K562 (cell line): ENCODE data around the gene PLOD1. TPM values are rescaled to one million over a fixed set of nuclear protein-coding genes. Genes with fewer than 3 reads are reported as not detected.

Experiments
- ATAC-seq: fragments of 200-7000 bp; cut with Tn5 transposase; 3 replicates; pipeline ENCODE4 v1.9.1; 2020; ENCODE audit warnings: moderate library complexity
- BruUV-seq: library from RNA; stranded (reverse); fragments of 400-500 nt; replicated peaks from 2 replicates; lab custom pipeline; 2021; lab: Mats Ljungman, UMichigan
- CTCF ChIA-PET: fragments of 300-600 bp; formaldehyde crosslinking; extraction: SDS; loops from one replicate; lab custom pipeline; 2021; ENCODE audit warnings: low intra/inter-chr PET ratio; lab: Yijun Ruan, JAX
- POLR2A ChIA-PET: fragments of 300-600, 350-650 bp; sonication (Branson Sonifier 250); formaldehyde crosslinking; extraction: SDS; loops from one replicate; lab custom pipeline; 2021; ENCODE audit warnings: antibody characterized with exemption, inconsistent platforms; lab: Yijun Ruan, JAX
- DNase-seq, 4 experiments: peaks; one replicate each; pipeline versions ENCODE4 v3.0.0 to v3.0.0-alpha.2; 2011 to 2018; ENCODE audit warnings: low spot score in 3 of 4, mixed read lengths in 3 of 4; ENCODE audit errors: extremely low read depth in 1 of 4
- FAIRE-seq: peaks from 2 replicates; lab custom pipeline; 2011; peaks lifted over from hg19 to GRCh38; lab: Jason Lieb, UNC
- H2AFZ ChIP-seq: 2 replicates; pipeline ENCODE4 v1.6.0; 2011; ENCODE audit warnings: low read depth, low read length, control low read depth, inconsistent platforms
- H3K27ac ChIP-seq: fragments of 200-600 bp; 3 replicates; pipeline ENCODE4 v1.8.0; 2011; ENCODE audit warnings: low read depth, mild to moderate bottlenecking, control low read depth, inconsistent platforms, low read length, moderate library complexity, mixed read lengths; ENCODE audit errors: extremely low read depth
- H3K27me3 ChIP-seq, 2 experiments: fragments of 300-600 bp in 1 of 2; 2 replicates in 1 of 2; 3 replicates in 1 of 2; pipeline versions ENCODE4 v1.6.0 to v1.8.0; 2011; ENCODE audit warnings: inconsistent platforms in 2 of 2, low read length in 2 of 2, mild to moderate bottlenecking in 1 of 2, mixed read lengths in 1 of 2, moderate library complexity in 1 of 2; ENCODE audit not compliant: control insufficient read depth in 2 of 2, insufficient read depth in 2 of 2
- H3K36me3 ChIP-seq: fragments of 300-600 bp; 3 replicates; pipeline ENCODE4 v1.8.0; 2011; ENCODE audit warnings: mild to moderate bottlenecking, low read length, inconsistent platforms; ENCODE audit not compliant: control insufficient read depth, insufficient read depth
- H3K4me1 ChIP-seq, 2 experiments: fragments of 200-600 bp in 1 of 2; replicated peaks in 1 of 2; 2 replicates in 1 of 2; 3 replicates in 1 of 2; pipeline versions ENCODE4 v1.5.1 to v1.8.0; 2011; ENCODE audit warnings: inconsistent platforms in 2 of 2, low read length in 2 of 2, mild to moderate bottlenecking in 1 of 2, mixed read lengths in 1 of 2, moderate library complexity in 1 of 2; ENCODE audit not compliant: control insufficient read depth in 2 of 2, insufficient read depth in 2 of 2
- H3K4me2 ChIP-seq: 2 replicates; pipeline ENCODE4 v1.6.1; 2011; ENCODE audit warnings: low read length, control low read depth, inconsistent platforms, mixed read lengths; ENCODE audit not compliant: insufficient read depth
- H3K4me3 ChIP-seq: fragments of 200-600 bp; sonication (generic), shearing (Covaris generic); 2 replicates; pipeline ENCODE4 v1.5.1; 2016; ENCODE audit warnings: control low read depth, inconsistent platforms
- H3K79me2 ChIP-seq: fragments of 200-600 bp; 3 replicates; pipeline ENCODE4 v1.8.0; 2011; ENCODE audit warnings: low read length, inconsistent platforms; ENCODE audit not compliant: control insufficient read depth, insufficient read depth
- H3K9ac ChIP-seq, 2 experiments: 2 replicates each; pipeline versions ENCODE4 v1.6.0 to v1.6.1; 2011; ENCODE audit warnings: low read depth in 2 of 2, low read length in 2 of 2, control low read depth in 1 of 2, inconsistent platforms in 1 of 2, mild to moderate bottlenecking in 1 of 2, mixed read lengths in 1 of 2; ENCODE audit not compliant: insufficient read depth in 1 of 2
- H3K9me1 ChIP-seq: one replicate; pipeline ENCODE4 v1.6.0; 2011; ENCODE audit warnings: inconsistent platforms, mild to moderate bottlenecking, low read length, moderate library complexity; ENCODE audit not compliant: control insufficient read depth, insufficient read depth
- H3K9me3 ChIP-seq: replicated peaks from 2 replicates; pipeline ENCODE4 v1.5.1; 2011; ENCODE audit warnings: low read depth, low read length, inconsistent platforms; ENCODE audit not compliant: control insufficient read depth, insufficient read depth
- H4K20me1 ChIP-seq: replicated peaks from 2 replicates; pipeline ENCODE4 v1.6.1; 2011; ENCODE audit warnings: low read length, inconsistent platforms, mixed read lengths; ENCODE audit not compliant: control insufficient read depth, insufficient read depth
- CTCF ChIP-seq, 3 experiments: IDR thresholded peaks in 2 of 3; conservative IDR thresholded peaks in 1 of 3; 2 replicates each; pipeline ENCODE4 v1.5.1; 2011 to 2012; ENCODE audit warnings: low read length in 3 of 3, mild to moderate bottlenecking in 3 of 3, control low read depth in 2 of 3, improper control_type of control experiment in 1 of 3, inconsistent platforms in 1 of 3, low read depth in 1 of 3, mixed read lengths in 1 of 3, moderate library complexity in 1 of 3; ENCODE audit not compliant: insufficient read depth in 2 of 3
- POLR2AphosphoS5 ChIP-seq: IDR thresholded peaks from 2 replicates; pipeline ENCODE4 v1.6.1; 2011; ENCODE audit warnings: mild to moderate bottlenecking, low read depth, low read length, moderate library complexity; ENCODE audit not compliant: control insufficient read depth, insufficient read depth
- RAD51 ChIP-seq: fragments of 450-650 bp; IDR thresholded peaks from 2 replicates; pipeline ENCODE4 v1.7.1; 2016; ENCODE audit warnings: low read depth, mild to moderate bottlenecking, borderline replicate concordance
- WGBS: fragments of 100-300 bp; shearing (Covaris generic); methylation state at CpG from one replicate; pipeline ENCODE4 v1.1.6; 2016; ENCODE audit warnings: low coverage, mixed read lengths; ENCODE audit not compliant: insufficient coverage; ENCODE audit errors: missing lambda C conversion rate; 5-methylcytosine and 5-hydroxymethylcytosine counted together
- in situ Hi-C: fragments of 300-500 bp; cut with MboI; formaldehyde crosslinking; loops from 4 replicates; pipeline ENCODE4 v1.15.0; 2018; ENCODE audit warnings: inconsistent platforms, mixed read lengths
- intact Hi-C: fragments of 100-400 bp; cut with micrococcal nuclease; formaldehyde crosslinking; loops from 2 replicates; pipeline ENCODE4 v1.14.2; 2022
- polyA plus RNA-seq, 8 experiments: library from polyadenylated mRNA; depleted of rRNA in 4 of 8; stranded (reverse) in 5 of 8; unstranded in 3 of 8; fragments of >200 nt; fragmentation: Nextera tagmentation in 2 of 8; fragmentation: Illumina TruSeq in 1 of 8; extraction: Ambion mirVana in 2 of 8; extraction: Trizol in 1 of 8; gene quantifications; 2 replicates each; pipeline versions ENCODE4 v1.2.1 to v1.2.3, GENCODE V29; 2011 to 2014; ENCODE audit warnings: inconsistent platforms in 1 of 8, missing spikeins in 1 of 8
- total RNA-seq, 7 experiments: library from RNA; depleted of rRNA in 6 of 7; stranded (reverse); fragments of >200 nt in 6 of 7; fragmentation: Illumina TruSeq in 2 of 7; extraction: Trizol in 2 of 7; gene quantifications; 2 replicates each; pipeline versions ENCODE4 v1.2.1 to v1.2.3, GENCODE V29; 2011 to 2021; ENCODE audit warnings: low replicate concordance in 1 of 7
- TF ChIP-seq, protein P1 (sequence below), 2 experiments: fragments of 450-650 bp; formaldehyde crosslinking in 1 of 2; IDR thresholded peaks; 2 replicates each; pipeline versions ENCODE4 v1.4.0 to v1.6.1; 2014 to 2020; ENCODE audit warnings: mild to moderate bottlenecking in 2 of 2, borderline replicate concordance in 1 of 2, low read depth in 1 of 2
- TF ChIP-seq, protein P2 (sequence below): fragments of 450-650 bp; IDR thresholded peaks from 2 replicates; pipeline ENCODE4 v1.6.1; 2016; ENCODE audit warnings: mild to moderate bottlenecking

The PLOD1 gene
- total and polyA plus RNA-seq, 9 of the 15 experiments (the other 6 are each of a cell fraction or from before 2014, with no cell fraction given) = 16.6 to 90.8 (median 52.7) TPM

DNA sequence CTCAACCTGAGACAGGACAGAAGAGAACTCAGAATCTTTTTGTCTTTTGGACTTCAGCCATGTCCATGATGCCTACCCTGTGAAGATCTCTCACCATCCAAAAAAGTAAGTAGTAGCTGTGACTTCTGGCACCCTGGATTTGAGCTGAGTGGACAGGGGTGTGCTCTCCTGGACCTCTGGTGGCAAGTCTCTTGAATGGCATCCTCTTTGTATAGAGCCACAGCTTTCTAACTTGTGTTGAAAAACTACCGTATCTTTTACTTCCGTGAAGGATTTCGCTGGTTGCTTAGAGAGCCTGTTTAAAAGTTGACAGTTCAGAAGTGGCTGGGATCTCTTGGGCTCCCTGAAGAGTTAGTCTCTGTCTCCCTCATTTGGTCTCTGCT is 47.5 kb downstream of the PLOD1 start:
- in situ Hi-C loops (no loop called here), intact Hi-C loops (loop anchor here (5.0 to 10.0 kb wide), 3 partner anchors 75 to 233 kb away; no protein-coding TSS in a partner anchor)
- DNase-seq = no peak
- Histone ChIP-seq H3K9me1 (peaks cover 13% of the 10 kb centered on the region), H3K4me2 (peak overlapping the region; percentile 90), H3K79me2 (peaks cover 67% of the 10 kb centered on the region), H3K4me1 (peaks cover 42 to 44% of the 10 kb centered on the region in 2 experiments), H3K27me3 (no peaks in the 10 kb centered on the region), H4K20me1 (peaks cover 29% of the 10 kb centered on the region), H3K36me3 (peaks cover 55% of the 10 kb centered on the region), H3K4me3 (no peak overlapping the region), H3K9me3 (no peaks in the 10 kb centered on the region), H3K27ac (no peak overlapping the region), H2AFZ (no peak overlapping the region), H3K9ac (peak overlapping the region in 1 of 2 experiments; percentile 93; a peak in 2 of 4 replicates)
- no peak for ATAC-seq
- BruUV-seq = no TSS peak
- CTCF ChIA-PET = no interaction called here
- WGBS = 75% methylated on average over 3 of the region's 3 CpGs
- FAIRE-seq = no peak
- POLR2A ChIA-PET = interaction anchor here (0.6 to 8.1 kb wide), 8 partner anchors 15 to 99 kb away, joined by 3 to 141 read pairs (median 5); partner anchors contain the start of gene KIAA2013
- TF ChIP-seq, protein P1, sequence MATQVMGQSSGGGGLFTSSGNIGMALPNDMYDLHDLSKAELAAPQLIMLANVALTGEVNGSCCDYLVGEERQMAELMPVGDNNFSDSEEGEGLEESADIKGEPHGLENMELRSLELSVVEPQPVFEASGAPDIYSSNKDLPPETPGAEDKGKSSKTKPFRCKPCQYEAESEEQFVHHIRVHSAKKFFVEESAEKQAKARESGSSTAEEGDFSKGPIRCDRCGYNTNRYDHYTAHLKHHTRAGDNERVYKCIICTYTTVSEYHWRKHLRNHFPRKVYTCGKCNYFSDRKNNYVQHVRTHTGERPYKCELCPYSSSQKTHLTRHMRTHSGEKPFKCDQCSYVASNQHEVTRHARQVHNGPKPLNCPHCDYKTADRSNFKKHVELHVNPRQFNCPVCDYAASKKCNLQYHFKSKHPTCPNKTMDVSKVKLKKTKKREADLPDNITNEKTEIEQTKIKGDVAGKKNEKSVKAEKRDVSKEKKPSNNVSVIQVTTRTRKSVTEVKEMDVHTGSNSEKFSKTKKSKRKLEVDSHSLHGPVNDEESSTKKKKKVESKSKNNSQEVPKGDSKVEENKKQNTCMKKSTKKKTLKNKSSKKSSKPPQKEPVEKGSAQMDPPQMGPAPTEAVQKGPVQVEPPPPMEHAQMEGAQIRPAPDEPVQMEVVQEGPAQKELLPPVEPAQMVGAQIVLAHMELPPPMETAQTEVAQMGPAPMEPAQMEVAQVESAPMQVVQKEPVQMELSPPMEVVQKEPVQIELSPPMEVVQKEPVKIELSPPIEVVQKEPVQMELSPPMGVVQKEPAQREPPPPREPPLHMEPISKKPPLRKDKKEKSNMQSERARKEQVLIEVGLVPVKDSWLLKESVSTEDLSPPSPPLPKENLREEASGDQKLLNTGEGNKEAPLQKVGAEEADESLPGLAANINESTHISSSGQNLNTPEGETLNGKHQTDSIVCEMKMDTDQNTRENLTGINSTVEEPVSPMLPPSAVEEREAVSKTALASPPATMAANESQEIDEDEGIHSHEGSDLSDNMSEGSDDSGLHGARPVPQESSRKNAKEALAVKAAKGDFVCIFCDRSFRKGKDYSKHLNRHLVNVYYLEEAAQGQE (IDR thresholded peaks at IDR 0.05; ENCODE audit: borderline replicate concordance) = no peak
- TF ChIP-seq, protein P1 (CRISPR knock-in tag; IDR thresholded peaks at IDR 0.05; ENCODE audit: low read depth) = no peak
- 0 out of 2 replicates have a peak, but pooled peaks have one; percentile 14 for TF ChIP-seq POLR2AphosphoS5
- TF ChIP-seq, protein P2, sequence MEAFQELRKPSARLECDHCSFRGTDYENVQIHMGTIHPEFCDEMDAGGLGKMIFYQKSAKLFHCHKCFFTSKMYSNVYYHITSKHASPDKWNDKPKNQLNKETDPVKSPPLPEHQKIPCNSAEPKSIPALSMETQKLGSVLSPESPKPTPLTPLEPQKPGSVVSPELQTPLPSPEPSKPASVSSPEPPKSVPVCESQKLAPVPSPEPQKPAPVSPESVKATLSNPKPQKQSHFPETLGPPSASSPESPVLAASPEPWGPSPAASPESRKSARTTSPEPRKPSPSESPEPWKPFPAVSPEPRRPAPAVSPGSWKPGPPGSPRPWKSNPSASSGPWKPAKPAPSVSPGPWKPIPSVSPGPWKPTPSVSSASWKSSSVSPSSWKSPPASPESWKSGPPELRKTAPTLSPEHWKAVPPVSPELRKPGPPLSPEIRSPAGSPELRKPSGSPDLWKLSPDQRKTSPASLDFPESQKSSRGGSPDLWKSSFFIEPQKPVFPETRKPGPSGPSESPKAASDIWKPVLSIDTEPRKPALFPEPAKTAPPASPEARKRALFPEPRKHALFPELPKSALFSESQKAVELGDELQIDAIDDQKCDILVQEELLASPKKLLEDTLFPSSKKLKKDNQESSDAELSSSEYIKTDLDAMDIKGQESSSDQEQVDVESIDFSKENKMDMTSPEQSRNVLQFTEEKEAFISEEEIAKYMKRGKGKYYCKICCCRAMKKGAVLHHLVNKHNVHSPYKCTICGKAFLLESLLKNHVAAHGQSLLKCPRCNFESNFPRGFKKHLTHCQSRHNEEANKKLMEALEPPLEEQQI = no peak
- 0 out of 6 replicates have a peak, but pooled peaks of 1 of the 3 experiments have one; percentile 4 for TF ChIP-seq CTCF (IDR thresholded peaks at IDR 0.05 in 2 of 3, conservative IDR thresholded peaks at IDR 0.05 in 1 of 3; ENCODE audit: insufficient read depth in 2 of 3, low read depth in 1 of 3, low read length in 3 of 3)
- TF ChIP-seq RAD51 = no peak
